ENCODE data around the gene SDF4. TPM values are rescaled to one million over a fixed set of nuclear protein-coding genes. Genes with fewer than 3 reads are reported as not detected.

Gene SDF4
- total and polyA plus RNA-seq, 2 of the 4 experiments (the other 2 are of a cell fraction): 57.0 to 250 TPM

DNA sequence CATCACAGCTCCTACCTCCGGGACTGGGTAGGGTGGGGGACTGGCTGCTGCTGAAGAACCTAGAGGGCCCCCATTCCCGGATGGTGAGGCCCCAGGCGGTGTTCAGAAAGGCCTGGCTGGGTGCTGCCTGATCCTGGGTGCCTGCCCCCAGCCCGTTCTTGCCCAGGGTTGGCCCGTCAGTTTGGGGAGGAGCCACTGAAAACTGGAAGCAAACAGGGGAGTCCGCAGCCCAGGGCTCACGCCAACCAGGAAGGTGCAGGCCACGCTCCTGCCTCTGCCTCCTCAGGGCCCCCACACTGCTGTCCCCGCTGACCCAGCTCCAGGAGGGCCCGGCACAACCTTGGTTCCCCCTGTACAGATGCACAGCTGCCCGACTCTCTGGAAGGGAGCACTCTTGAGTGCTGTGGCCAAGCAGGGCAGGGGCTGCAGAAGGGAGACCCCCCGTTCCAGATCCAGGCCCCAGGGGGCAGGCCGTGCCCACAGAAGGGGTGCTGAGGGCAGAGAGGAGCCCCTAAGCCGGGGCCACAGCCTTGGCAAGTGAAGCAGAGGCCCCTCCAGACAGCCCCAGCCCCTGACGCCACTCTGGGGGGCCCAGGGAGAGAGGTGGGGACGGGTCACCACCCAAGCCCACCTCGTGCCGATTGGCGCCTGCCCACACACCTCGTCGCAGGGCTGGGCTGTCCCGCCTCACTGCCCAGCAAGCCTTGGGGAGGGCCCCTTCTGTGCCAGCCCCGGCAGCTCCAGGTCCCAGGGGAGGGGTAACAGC lies 9.2 kb upstream of the SDF4 start:
- in situ Hi-C loops (cut with MboI; ENCODE audit: low sequenced_read_pairs): no loop called here
- DNase-seq (no peak), ATAC-seq (ENCODE audit: low read depth) (peak; percentile 12; the same call in 1 of the 2 replicates)
- no peak overlapping the region for H3K4ac ChIP-seq (ENCODE audit: low read depth, low read length)
- H4K91ac ChIP-seq (ENCODE audit: insufficient read depth, low read depth, low read length): no peak overlapping the region
- peaks cover 0 to 5% of the 10 kb centered on the region in 2 experiments; a peak in 1 of 4 replicates for H3K79me1 ChIP-seq (ENCODE audit: low read depth in 1 of 2, low read length in 2 of 2)
- no peaks in the 10 kb centered on the region for H4K20me1 ChIP-seq (ENCODE audit: insufficient read depth, low read length)
- H2BK5ac ChIP-seq (ENCODE audit: low read depth, low read length, poor library complexity, severe bottlenecking): no peak overlapping the region
- peak overlapping the region in 1 of 2 experiments; percentile 4; a peak in 1 of 4 replicates for H4K8ac ChIP-seq (ENCODE audit: low read depth in 2 of 2, low read length in 2 of 2)
- no peak overlapping the region for H2BK20ac ChIP-seq (ENCODE audit: low read depth, low read length)
- no peak overlapping the region for H3K56ac ChIP-seq (ENCODE audit: extremely low read depth, insufficient read depth, low read length)
- no peak overlapping the region for H3K4me3 ChIP-seq (ENCODE audit: insufficient read depth, low read depth, low read length)
- H3K27me3 ChIP-seq (ENCODE audit: control insufficient read depth, insufficient read depth, low read length): no peaks in the 10 kb centered on the region
- no peak overlapping the region for H3K4me2 ChIP-seq (ENCODE audit: low read depth, low read length)
- no peak for TF ChIP-seq MAFK (IDR thresholded peaks at IDR 0.05; ENCODE audit: low read depth, low read length)
- TF ChIP-seq MAZ (IDR thresholded peaks at IDR 0.05; ENCODE audit: borderline replicate concordance, low read depth, low read length): no peak
- no peak for TF ChIP-seq NFE2L2 (IDR thresholded peaks at IDR 0.05; ENCODE audit: low read depth, low read length)
- TF ChIP-seq, protein P1, sequence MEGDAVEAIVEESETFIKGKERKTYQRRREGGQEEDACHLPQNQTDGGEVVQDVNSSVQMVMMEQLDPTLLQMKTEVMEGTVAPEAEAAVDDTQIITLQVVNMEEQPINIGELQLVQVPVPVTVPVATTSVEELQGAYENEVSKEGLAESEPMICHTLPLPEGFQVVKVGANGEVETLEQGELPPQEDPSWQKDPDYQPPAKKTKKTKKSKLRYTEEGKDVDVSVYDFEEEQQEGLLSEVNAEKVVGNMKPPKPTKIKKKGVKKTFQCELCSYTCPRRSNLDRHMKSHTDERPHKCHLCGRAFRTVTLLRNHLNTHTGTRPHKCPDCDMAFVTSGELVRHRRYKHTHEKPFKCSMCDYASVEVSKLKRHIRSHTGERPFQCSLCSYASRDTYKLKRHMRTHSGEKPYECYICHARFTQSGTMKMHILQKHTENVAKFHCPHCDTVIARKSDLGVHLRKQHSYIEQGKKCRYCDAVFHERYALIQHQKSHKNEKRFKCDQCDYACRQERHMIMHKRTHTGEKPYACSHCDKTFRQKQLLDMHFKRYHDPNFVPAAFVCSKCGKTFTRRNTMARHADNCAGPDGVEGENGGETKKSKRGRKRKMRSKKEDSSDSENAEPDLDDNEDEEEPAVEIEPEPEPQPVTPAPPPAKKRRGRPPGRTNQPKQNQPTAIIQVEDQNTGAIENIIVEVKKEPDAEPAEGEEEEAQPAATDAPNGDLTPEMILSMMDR (conservative IDR thresholded peaks at IDR 0.05; ENCODE audit: low read depth, low read length): no peak
- TF ChIP-seq SMC3 (IDR thresholded peaks at IDR 0.05; ENCODE audit: low read depth, low read length): no peak
- TF ChIP-seq FOS (IDR thresholded peaks at IDR 0.05; ENCODE audit: low read depth, low read length): no peak
- TF ChIP-seq, protein P2, sequence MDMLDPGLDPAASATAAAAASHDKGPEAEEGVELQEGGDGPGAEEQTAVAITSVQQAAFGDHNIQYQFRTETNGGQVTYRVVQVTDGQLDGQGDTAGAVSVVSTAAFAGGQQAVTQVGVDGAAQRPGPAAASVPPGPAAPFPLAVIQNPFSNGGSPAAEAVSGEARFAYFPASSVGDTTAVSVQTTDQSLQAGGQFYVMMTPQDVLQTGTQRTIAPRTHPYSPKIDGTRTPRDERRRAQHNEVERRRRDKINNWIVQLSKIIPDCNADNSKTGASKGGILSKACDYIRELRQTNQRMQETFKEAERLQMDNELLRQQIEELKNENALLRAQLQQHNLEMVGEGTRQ (IDR thresholded peaks at IDR 0.05; ENCODE audit: low read depth, low read length): no peak
- TF ChIP-seq RCOR1 (IDR thresholded peaks at IDR 0.05; ENCODE audit: insufficient replicate concordance, low read length): no peak
- no peak for TF ChIP-seq RAD21 (IDR thresholded peaks at IDR 0.05; ENCODE audit: low read length)
- no peak for TF ChIP-seq BHLHE40 (IDR thresholded peaks at IDR 0.05; ENCODE audit: low read depth, low read length)
- no peak for TF ChIP-seq POLR2A (IDR thresholded peaks at IDR 0.05; ENCODE audit: low read depth, low read length)
- TF ChIP-seq MXI1 (IDR thresholded peaks at IDR 0.05; ENCODE audit: borderline replicate concordance, low read depth, low read length): no peak
- peaks cover 2% of the 10 kb centered on the region; the same call in 1 of the 2 replicates for H3K36me3 ChIP-seq (ENCODE audit: control insufficient read depth, insufficient read depth, low read length)
- peaks cover 17% of the 10 kb centered on the region for H3K4me1 ChIP-seq (ENCODE audit: control insufficient read depth, insufficient read depth, low read length)
- H4K5ac ChIP-seq (ENCODE audit: low read depth, low read length): peak overlapping the region; percentile 43; the same call in 1 of the 2 replicates
- no peak overlapping the region for H2AK9ac ChIP-seq (replicated peaks; ENCODE audit: low read depth, low read length, poor library complexity)
- H3K9me1 ChIP-seq (ENCODE audit: insufficient read depth, low read length): no peaks in the 10 kb centered on the region
- 57% methylated on average over 12 of the region's 23 CpGs; no CpG with 5 or more reads in 1 of the 2 experiments for WGBS, 2 experiments (ENCODE audit: extremely low coverage in 2 of 2, insufficient read length in 1 of 2)
- no TSS peak for BruUV-seq (replicated peaks)
- no peak overlapping the region for H3K27ac ChIP-seq (ENCODE audit: insufficient read depth, low read length)
- H3K9me3 ChIP-seq (ENCODE audit: control insufficient read depth, insufficient read depth, low read length): no peaks in the 10 kb centered on the region
- H3K9ac ChIP-seq (ENCODE audit: low read depth, low read length): no peak overlapping the region
- H3K14ac ChIP-seq (replicated peaks; ENCODE audit: low read depth, low read length): no peak overlapping the region
- no peak overlapping the region for H2BK15ac ChIP-seq (ENCODE audit: low read depth, low read length)
- ChIA-PET POLR2A (ENCODE audit: unreplicated experiment) (no interaction called here), CTCF (no interaction called here)
- dilution Hi-C loops (cut with HindIII; ENCODE audit: low sequenced_read_pairs, unreplicated experiment): no loop called here
- H2AFZ ChIP-seq (replicated peaks; ENCODE audit: low read length, poor library complexity): peak overlapping the region; percentile 23
- H2BK120ac ChIP-seq (ENCODE audit: low read depth, low read length): 0 out of 2 replicates have a peak overlapping the region, but pooled peaks have one; percentile 4
- H3K23ac ChIP-seq (ENCODE audit: low read depth, low read length): no peak overlapping the region
- H3K18ac ChIP-seq (ENCODE audit: low read depth, low read length): no peak overlapping the region
- intact Hi-C loops (cut with micrococcal nuclease): no loop called here
- H2AK5ac ChIP-seq (ENCODE audit: low read depth, low read length): no peak overlapping the region

Measured in IMR-90 (cell line).